B cell (primary cell): ENCODE results near the gene OR2F2.

Experiments used
- EZH2 ChIP-seq: IDR thresholded peaks from 2 replicates; pipeline ENCODE4 v1.6.1; 2012; ENCODE audit warnings: borderline replicate concordance, low read depth, mild to moderate bottlenecking, moderate library complexity, low read length; ENCODE audit not compliant: insufficient read depth, poor library complexity, severe bottlenecking
- TF ChIP-seq, protein P1 (sequence below): fragments of 200-600 bp; IDR thresholded peaks from one replicate; pipeline ENCODE4 v1.8.0; 2022; ENCODE audit warnings: antibody characterized with exemption, mild to moderate bottlenecking

DNA sequence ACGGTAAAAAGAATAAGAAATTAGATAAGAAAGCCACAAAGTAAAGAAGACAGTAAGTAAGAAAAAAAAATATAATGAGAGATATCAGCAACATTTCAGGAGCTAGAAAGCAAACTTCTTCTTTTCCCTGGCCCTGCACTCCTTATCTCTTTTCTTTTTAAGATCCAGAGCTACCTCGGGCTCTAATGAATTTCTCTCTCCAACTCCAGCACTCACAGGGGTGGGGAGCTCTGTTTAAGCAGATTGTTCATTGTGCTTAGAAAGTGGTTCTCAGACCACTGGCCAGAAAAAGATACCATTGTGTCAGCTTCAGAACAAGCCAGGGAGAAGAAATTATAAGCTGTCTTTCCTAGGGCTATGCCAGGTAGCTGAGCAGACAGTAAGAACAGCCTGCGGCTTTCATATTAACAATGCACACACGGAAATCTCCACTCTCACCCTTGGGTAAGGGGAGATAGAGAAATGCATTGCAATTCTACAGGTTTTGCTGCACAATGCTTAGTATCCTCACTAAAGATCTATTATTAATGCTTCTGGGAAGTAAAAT is 38.9 kb downstream of the OR2F2 start:
- TF ChIP-seq, protein P1, sequence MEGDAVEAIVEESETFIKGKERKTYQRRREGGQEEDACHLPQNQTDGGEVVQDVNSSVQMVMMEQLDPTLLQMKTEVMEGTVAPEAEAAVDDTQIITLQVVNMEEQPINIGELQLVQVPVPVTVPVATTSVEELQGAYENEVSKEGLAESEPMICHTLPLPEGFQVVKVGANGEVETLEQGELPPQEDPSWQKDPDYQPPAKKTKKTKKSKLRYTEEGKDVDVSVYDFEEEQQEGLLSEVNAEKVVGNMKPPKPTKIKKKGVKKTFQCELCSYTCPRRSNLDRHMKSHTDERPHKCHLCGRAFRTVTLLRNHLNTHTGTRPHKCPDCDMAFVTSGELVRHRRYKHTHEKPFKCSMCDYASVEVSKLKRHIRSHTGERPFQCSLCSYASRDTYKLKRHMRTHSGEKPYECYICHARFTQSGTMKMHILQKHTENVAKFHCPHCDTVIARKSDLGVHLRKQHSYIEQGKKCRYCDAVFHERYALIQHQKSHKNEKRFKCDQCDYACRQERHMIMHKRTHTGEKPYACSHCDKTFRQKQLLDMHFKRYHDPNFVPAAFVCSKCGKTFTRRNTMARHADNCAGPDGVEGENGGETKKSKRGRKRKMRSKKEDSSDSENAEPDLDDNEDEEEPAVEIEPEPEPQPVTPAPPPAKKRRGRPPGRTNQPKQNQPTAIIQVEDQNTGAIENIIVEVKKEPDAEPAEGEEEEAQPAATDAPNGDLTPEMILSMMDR, result no peak
- TF ChIP-seq EZH2, result no peak
